SK-N-SH (cell line): Measurements from ENCODE around the gene FIBP. TPM values are rescaled to one million over a fixed set of nuclear protein-coding genes. Genes with fewer than 3 reads are reported as not detected.

Experiments used
- CTCF ChIA-PET: fragments of 300-600, 350-600 bp; formaldehyde crosslinking; extraction: SDS; loops from one replicate; lab custom pipeline; 2021; lab: Yijun Ruan, JAX
- POLR2A ChIA-PET: fragments of 350-600 bp; sonication (Branson Sonifier 250); formaldehyde crosslinking; extraction: SDS; loops from one replicate; lab custom pipeline; 2020; ENCODE audit warnings: antibody characterized with exemption, inconsistent platforms; lab: Yijun Ruan, JAX
- DNase-seq: peaks from one replicate; pipeline ENCODE4 v3.0.0; 2012
- H2AFZ ChIP-seq: fragments of 200-600 bp; sonication (generic); 2 replicates; pipeline ENCODE4 v1.8.1; 2016; ENCODE audit warnings: antibody characterized with exemption, mild to moderate bottlenecking, low read depth
- H3F3A ChIP-seq: fragments of 200-600 bp; sonication (generic); replicated peaks from 2 replicates; pipeline ENCODE3; 2016; ENCODE audit warnings: antibody characterized with exemption, mild to moderate bottlenecking; ENCODE audit not compliant: insufficient read depth
- H3K27ac ChIP-seq, 2 experiments: fragments of 200-500 bp in 1 of 2; fragments of 200-600 bp in 1 of 2; sonication (Bioruptor generic) in 1 of 2; sonication (generic), shearing (Covaris generic) in 1 of 2; 2 replicates each; pipeline versions ENCODE4 v1.5.1 to v1.6.1; 2014 to 2016; ENCODE audit warnings: low read depth in 2 of 2, inconsistent platforms in 1 of 2, low read length in 1 of 2, mild to moderate bottlenecking in 1 of 2, mixed read lengths in 1 of 2
- H3K27me3 ChIP-seq: fragments of 200-600 bp; sonication (generic), shearing (Covaris generic); 2 replicates; pipeline ENCODE4 v1.6.1; 2016; ENCODE audit warnings: mixed run types; ENCODE audit not compliant: insufficient read depth
- H3K36me3 ChIP-seq, 2 experiments: fragments of 200-500 bp in 1 of 2; fragments of 200-600 bp in 1 of 2; sonication (Bioruptor generic) in 1 of 2; sonication (generic) in 1 of 2; replicated peaks in 1 of 2; 2 replicates each; pipeline versions ENCODE3 to v1.5.1; 2014 to 2016; ENCODE audit warnings: low read length in 1 of 2, mild to moderate bottlenecking in 1 of 2; ENCODE audit not compliant: insufficient read depth in 2 of 2, control insufficient read depth in 1 of 2
- H3K4me1 ChIP-seq, 2 experiments: fragments of 200-500 bp in 1 of 2; fragments of 200-600 bp in 1 of 2; sonication (Bioruptor generic) in 1 of 2; sonication (generic), shearing (Covaris generic) in 1 of 2; 2 replicates each; pipeline versions ENCODE4 v1.5.1 to v1.6.1; 2014 to 2016; ENCODE audit warnings: low read depth in 1 of 2, low read length in 1 of 2, mixed run types in 1 of 2; ENCODE audit not compliant: insufficient read depth in 2 of 2, control insufficient read depth in 1 of 2
- H3K4me2 ChIP-seq: fragments of 200-600 bp; sonication (generic), shearing (Covaris generic); 2 replicates; pipeline ENCODE4 v1.6.1; 2017; ENCODE audit warnings: mixed run types
- H3K4me3 ChIP-seq, 2 experiments: fragments of 200-500 bp in 1 of 2; fragments of 200-600 bp in 1 of 2; sonication (Bioruptor generic) in 1 of 2; sonication (generic), shearing (Covaris generic) in 1 of 2; 2 replicates each; pipeline versions ENCODE4 v1.5.1 to v1.8.1; 2014 to 2016; ENCODE audit warnings: low read depth in 2 of 2, inconsistent platforms in 1 of 2, low read length in 1 of 2, mild to moderate bottlenecking in 1 of 2, mixed read lengths in 1 of 2, moderate library complexity in 1 of 2
- H3K79me2 ChIP-seq: fragments of 200-600 bp; sonication (generic); 2 replicates; pipeline ENCODE4 v1.8.1; 2017; ENCODE audit warnings: mild to moderate bottlenecking; ENCODE audit not compliant: insufficient read depth
- H3K9ac ChIP-seq: fragments of 200-600 bp; sonication (generic); 2 replicates; pipeline ENCODE4 v1.6.1; 2017; ENCODE audit warnings: mixed run types
- H3K9me2 ChIP-seq: fragments of 200-600 bp; sonication (generic); 2 replicates; pipeline ENCODE4 v1.6.1; 2017; ENCODE audit warnings: mixed run types
- H3K9me3 ChIP-seq: fragments of 200-600 bp; sonication (generic); 2 replicates; pipeline ENCODE4 v1.6.1; 2017; ENCODE audit warnings: mixed run types, mild to moderate bottlenecking, moderate library complexity
- H4K20me1 ChIP-seq: fragments of 200-600 bp; sonication (generic); 2 replicates; pipeline ENCODE4 v1.6.1; 2017; ENCODE audit warnings: mild to moderate bottlenecking, mixed run types; ENCODE audit not compliant: insufficient read depth
- CTCF ChIP-seq: fragments of 200-600 bp; sonication (generic); IDR thresholded peaks from 2 replicates; pipeline ENCODE4 v1.6.1; 2017; ENCODE audit warnings: antibody characterized with exemption, mild to moderate bottlenecking, moderate library complexity
- EP300 ChIP-seq, 2 experiments: IDR thresholded peaks; 2 replicates each; pipeline versions ENCODE4 v1.4.0 to v1.6.1; 2012; ENCODE audit warnings: borderline replicate concordance in 1 of 2, low read depth in 1 of 2, low read length in 1 of 2
- EZH2phosphoT487 ChIP-seq: fragments of 200-600 bp; sonication (generic); IDR thresholded peaks from 2 replicates; pipeline ENCODE4 v1.6.1; 2017; ENCODE audit warnings: low read depth, mixed run types, mild to moderate bottlenecking, antibody characterized with exemption, moderate library complexity, borderline replicate concordance
- GABPA ChIP-seq: IDR thresholded peaks from 2 replicates; pipeline ENCODE4 v1.4.0; 2012; ENCODE audit warnings: low read depth, mild to moderate bottlenecking
- JUND ChIP-seq: IDR thresholded peaks from 2 replicates; pipeline ENCODE4 v1.4.0; 2012
- MAX ChIP-seq: IDR thresholded peaks from 2 replicates; pipeline ENCODE4 v1.4.0; 2012; ENCODE audit warnings: low read depth
- PBX3 ChIP-seq: IDR thresholded peaks from 2 replicates; pipeline ENCODE4; 2012
- POLR2AphosphoS5 ChIP-seq: IDR thresholded peaks from 2 replicates; pipeline ENCODE4 v1.6.1; 2012; ENCODE audit warnings: low read depth, low read length
- RAD21 ChIP-seq: IDR thresholded peaks from 2 replicates; pipeline ENCODE4 v1.6.1; 2012; ENCODE audit warnings: mild to moderate bottlenecking, low read length
- RCOR1 ChIP-seq: fragments of 150-350 bp; IDR thresholded peaks from 2 replicates; pipeline ENCODE4 v1.6.1; 2017; ENCODE audit warnings: antibody characterized with exemption, low read length
- SIN3A ChIP-seq: IDR thresholded peaks from 2 replicates; pipeline ENCODE4 v1.6.1; 2012; ENCODE audit warnings: low read depth, mild to moderate bottlenecking, low read length, moderate library complexity, borderline replicate concordance
- TCF12 ChIP-seq: IDR thresholded peaks from 2 replicates; pipeline ENCODE4 v1.4.0; 2012
- USF1 ChIP-seq: IDR thresholded peaks from 2 replicates; pipeline ENCODE4 v1.4.0; 2012; ENCODE audit warnings: low read depth, borderline replicate concordance
- ZBTB33 ChIP-seq: IDR thresholded peaks from 2 replicates; pipeline ENCODE4 v1.4.0; 2012; ENCODE audit warnings: low read depth, borderline replicate concordance
- WGBS: methylation state at CpG from one replicate; pipeline ENCODE4 v1.1.6; 2017; ENCODE audit warnings: low lambda C conversion rate; 5-methylcytosine and 5-hydroxymethylcytosine counted together
- polyA plus RNA-seq, 3 experiments: library from polyadenylated mRNA; depleted of rRNA; stranded (reverse); fragments of >200 nt; gene quantifications; 2 replicates each; pipeline ENCODE4 v1.2.3, GENCODE V29; 2012

The FIBP gene
- polyA plus RNA-seq, 1 of the 3 experiments (the other 2 are of a cell fraction): 190 TPM

- Histone ChIP-seq H3K9ac (peak overlapping the region; percentile 74), H3K4me1 (peaks cover 34 to 40% of the 10 kb centered on the region in 2 experiments; a peak in 3 of 4 replicates), H3K9me3 (no peaks in the 10 kb centered on the region), H2AFZ (peak overlapping the region; percentile 51; the same call in 1 of the 2 replicates), H3K9me2 (no peaks in the 10 kb centered on the region), H3K27me3 (no peaks in the 10 kb centered on the region), H3K4me2 (peak overlapping the region; percentile 99), H3F3A (peaks cover 32% of the 10 kb centered on the region), H3K79me2 (peaks cover 60% of the 10 kb centered on the region), H3K27ac (peak overlapping the region; percentile 68 to 87), H3K4me3 (peak overlapping the region; percentile 61 to 92), H4K20me1 (0 out of 2 replicates have a peak, but pooled peaks cover 4% of the 10 kb centered on the region), H3K36me3 (peaks cover 12 to 24% of the 10 kb centered on the region in 2 experiments)
- POLR2A ChIA-PET: interaction anchor here (0.9 kb wide), 1 partner anchor 29 kb away, joined by 3 read pairs; the partner anchor contains the start of gene CCDC85B
- TF ChIP-seq MAX (0 out of 2 replicates have a peak, but pooled peaks have one; percentile 5), SIN3A (no peak), POLR2AphosphoS5 (no peak)
- 0% methylated on average over 3 of the region's 60 CpGs for WGBS
- DNase-seq: peak; percentile 85
- CTCF ChIA-PET: interaction anchor here (0.9 to 5.5 kb wide), 5 partner anchors 13 to 35 kb away, joined by 3 to 22 read pairs (median 7); partner anchors contain the start of genes CCDC85B and FIBP
Measured at GRCh38 chr11:65919573-65920371, 31.5 kb upstream of the FIBP start.

- WGBS: 0% methylated on average over 13 of the region's 59 CpGs
- POLR2A ChIA-PET: interaction anchor here (0.9 to 1.5 kb wide), 2 partner anchors 18 to 29 kb away, joined by 3 to 4 read pairs; partner anchors contain the start of genes CCDC85B and FOSL1
- Histone ChIP-seq H3K36me3 (peaks cover 12 to 24% of the 10 kb centered on the region in 2 experiments), H3K27ac (peak within 1 kb of the TSS; percentile 87 to 97), H3K79me2 (peaks cover 67% of the 10 kb centered on the region), H3K27me3 (no peaks in the 10 kb centered on the region), H3K4me1 (peaks cover 32 to 43% of the 10 kb centered on the region in 2 experiments; a peak in 3 of 4 replicates), H3F3A (peaks cover 32% of the 10 kb centered on the region), H3K4me2 (peak within 1 kb of the TSS; percentile 99), H3K9ac (peak within 1 kb of the TSS; percentile 99), H3K9me2 (no peaks in the 10 kb centered on the region), H4K20me1 (0 out of 2 replicates have a peak, but pooled peaks cover 4% of the 10 kb centered on the region), H3K4me3 (peak within 1 kb of the TSS; percentile 90 to 92), H3K9me3 (no peaks in the 10 kb centered on the region), H2AFZ (peak within 1 kb of the TSS; percentile 51; the same call in 1 of the 2 replicates)
- CTCF ChIA-PET: interaction anchor here (1.0 to 5.5 kb wide), 6 partner anchors 14 to 59 kb away, joined by 3 to 24 read pairs (median 8); partner anchors contain the start of genes CCDC85B, FIBP and MUS81
- peak; percentile 100 for DNase-seq
- TF ChIP-seq EZH2phosphoT487: no peak
- TF ChIP-seq JUND: no peak
- TF ChIP-seq CTCF: no peak
- peak; percentile 51; the same call in 1 of the 2 replicates for TF ChIP-seq TCF12
- TF ChIP-seq RCOR1: no peak
- TF ChIP-seq USF1: no peak
- peak; percentile 53 for TF ChIP-seq GABPA
- TF ChIP-seq EP300 (IDR thresholded peaks at IDR 0.05; ENCODE audit: borderline replicate concordance in 1 of 2, low read depth in 1 of 2, low read length in 1 of 2): peak in 1 of 2 experiments; percentile 29; a peak in 1 of 4 replicates
- TF ChIP-seq ZBTB33: peak; percentile 82; the same call in 1 of the 2 replicates
- TF ChIP-seq PBX3: peak; percentile 92
- TF ChIP-seq RAD21: 0 out of 2 replicates have a peak, but pooled peaks have one; percentile 2
Measured at GRCh38 chr11:65919141-65919572, 30.9 kb upstream of the FIBP start, which contains the start of gene DRAP1. Gene DRAP1, plus strand, starts transcription at chr11:65919426. Its CDS starts 76 bp downstream, at chr11:65919502.
